Natural killer cell (primary cell): ENCODE measurements around the gene COG1. TPM values are rescaled to one million over a fixed set of nuclear protein-coding genes. Genes with fewer than 3 reads are reported as not detected.

Experiments used
- ATAC-seq, 3 donors: fragments of 150-1000 bp in 2 of 3; fragments of 200-7000 bp in 1 of 3; cut with Tn5 transposase; 1 replicate in 1 of 3; 2 replicates in 2 of 3; pipeline ENCODE4 v1.10.0; 2021; ENCODE audit warnings: mild to moderate bottlenecking in 2 of 3, moderate library complexity in 2 of 3
- DNase-seq, 2 donors: peaks; one replicate each; pipeline versions ENCODE4 v3.0.0 to v3.0.0-alpha.2; 2013 to 2021; ENCODE audit warnings: mixed read lengths in 1 of 2
- H3K27ac ChIP-seq: one replicate; pipeline ENCODE4 v1.5.1; 2013; ENCODE audit warnings: mild to moderate bottlenecking, low read length
- H3K27me3 ChIP-seq: one replicate; pipeline ENCODE4 v1.6.1; 2013; ENCODE audit warnings: low read length; ENCODE audit not compliant: control insufficient read depth, insufficient read depth
- H3K36me3 ChIP-seq: one replicate; pipeline ENCODE4 v1.6.1; 2013; ENCODE audit warnings: low read length; ENCODE audit not compliant: control insufficient read depth, insufficient read depth
- H3K4me1 ChIP-seq: one replicate; pipeline ENCODE4 v1.6.1; 2013; ENCODE audit warnings: low read length; ENCODE audit not compliant: control insufficient read depth, insufficient read depth
- H3K4me3 ChIP-seq: one replicate; pipeline ENCODE4 v1.5.1; 2013; ENCODE audit warnings: low read length
- H3K9me3 ChIP-seq: one replicate; pipeline ENCODE4 v1.6.1; 2013; ENCODE audit warnings: low read length; ENCODE audit not compliant: control insufficient read depth, insufficient read depth
- H3K27ac Mint-ChIP-seq, 2 donors: one replicate each; pipeline ENCODE4 v1.8.0; 2022; ENCODE audit warnings: mild to moderate bottlenecking in 2 of 2, mixed read lengths in 2 of 2, moderate library complexity in 1 of 2
- H3K27me3 Mint-ChIP-seq, 2 donors: one replicate each; pipeline ENCODE4 v1.8.0; 2022; ENCODE audit warnings: low read depth in 2 of 2, mixed read lengths in 2 of 2
- H3K36me3 Mint-ChIP-seq: one replicate; pipeline ENCODE4 v1.8.0; 2022; ENCODE audit warnings: mixed read lengths
- H3K4me1 Mint-ChIP-seq, 2 donors: one replicate each; pipeline ENCODE4 v1.8.0; 2022; ENCODE audit warnings: mixed read lengths in 2 of 2
- H3K4me3 Mint-ChIP-seq: one replicate; pipeline ENCODE4 v1.8.0; 2022; ENCODE audit warnings: mild to moderate bottlenecking, moderate library complexity, mixed read lengths
- H3K9me3 Mint-ChIP-seq, 2 donors: one replicate each; pipeline ENCODE4 v1.8.0; 2022; ENCODE audit warnings: mixed read lengths in 2 of 2
- CTCF ChIP-seq: fragments of 200-600 bp; IDR thresholded peaks from one replicate; pipeline ENCODE4 v1.8.0; 2022; ENCODE audit warnings: antibody characterized with exemption
- WGBS: methylation state at CpG from one replicate; pipeline ENCODE4 v1.1.7; 2013; ENCODE audit warnings: missing lambda C conversion rate; ENCODE audit not compliant: insufficient coverage; 5-methylcytosine and 5-hydroxymethylcytosine counted together
- intact Hi-C: fragments of 100-400 bp; cut with micrococcal nuclease; formaldehyde crosslinking; loops from one replicate; pipeline ENCODE4 v1.14.2; 2022
- total RNA-seq, 4 donors: library from RNA; stranded (reverse); fragments of 120-200 nt in 1 of 4; gene quantifications; one replicate each; pipeline versions ENCODE4 v1.2.3 to v1.2.4, GENCODE V29; 2013 to 2022

Gene COG1
- total RNA-seq, 3 donors from 2014 or later (not counting 1 experiment from before 2014, with no cell fraction given): 64.1 to 73.2 (median 68.3) TPM

- no peaks in the 10 kb centered on the region for H3K36me3 Mint-ChIP-seq
- peaks cover 14% of the 10 kb centered on the region for H3K4me1 ChIP-seq
- no peak overlapping the region for H3K27ac Mint-ChIP-seq
- DNase-seq (no peak), ATAC-seq (no peak)
- no peak overlapping the region for H3K4me3 Mint-ChIP-seq
- no peak overlapping the region for H3K27ac ChIP-seq
- H3K9me3 ChIP-seq: no peaks in the 10 kb centered on the region
- no peaks in the 10 kb centered on the region for H3K36me3 ChIP-seq
- intact Hi-C loops: no loop called here
- no peak overlapping the region for H3K4me3 ChIP-seq
- WGBS: 94% methylated on average over 5 of the region's 5 CpGs
- peaks cover 0 to 13% of the 10 kb centered on the region in 2 donors for H3K4me1 Mint-ChIP-seq
- no peaks in the 10 kb centered on the region for H3K9me3 Mint-ChIP-seq
- no peak for TF ChIP-seq CTCF
- peaks cover 25 to 47% of the 10 kb centered on the region in 2 donors for H3K27me3 Mint-ChIP-seq
- peaks cover 15% of the 10 kb centered on the region for H3K27me3 ChIP-seq
Measured at GRCh38 chr17:73170324-73170723, 22.5 kb upstream of the COG1 start.

GRCh38 chr17:73172252-73172651, 20.6 kb upstream of the COG1 start:
- Histone ChIP-seq H3K4me3 (no peak overlapping the region), H3K9me3 (no peaks in the 10 kb centered on the region), H3K27ac (no peak overlapping the region), H3K36me3 (no peaks in the 10 kb centered on the region), H3K4me1 (no peaks in the 10 kb centered on the region), H3K27me3 (peaks cover 3% of the 10 kb centered on the region)
- ATAC-seq (no peak), DNase-seq (no peak)
- Mint-ChIP-seq H3K36me3 (no peaks in the 10 kb centered on the region), H3K27me3 (peaks cover 11 to 32% of the 10 kb centered on the region in 2 donors), H3K4me1 (no peaks in the 10 kb centered on the region), H3K4me3 (no peak overlapping the region), H3K27ac (no peak overlapping the region), H3K9me3 (no peaks in the 10 kb centered on the region)
- TF ChIP-seq CTCF: no peak
- intact Hi-C loops: no loop called here
- WGBS: 97% methylated on average over 3 of the region's 3 CpGs

- Mint-ChIP-seq H3K27me3 (peaks cover 3 to 14% of the 10 kb centered on the region in 2 donors), H3K9me3 (no peaks in the 10 kb centered on the region), H3K36me3 (no peaks in the 10 kb centered on the region), H3K4me3 (no peak overlapping the region), H3K27ac (no peak overlapping the region), H3K4me1 (no peaks in the 10 kb centered on the region)
- no peaks in the 10 kb centered on the region for H3K4me1 ChIP-seq
- H3K4me3 ChIP-seq: no peak overlapping the region
- DNase-seq: no peak
- ATAC-seq: no peak
- H3K9me3 ChIP-seq: no peaks in the 10 kb centered on the region
- H3K27me3 ChIP-seq: no peaks in the 10 kb centered on the region
- TF ChIP-seq CTCF: no peak
- H3K36me3 ChIP-seq: no peaks in the 10 kb centered on the region
- H3K27ac ChIP-seq: no peak overlapping the region
- intact Hi-C loops: no loop called here
- WGBS: 98% methylated on average over 7 of the region's 7 CpGs
Measured at GRCh38 chr17:73174126-73174525, 18.7 kb upstream of the COG1 start.

- DNase-seq: no peak
Measured at GRCh38 chr17:73175962-73176565, 16.8 kb upstream of the COG1 start.

More at GRCh38 chr17:73175962-73176565, 16.8 kb upstream of the COG1 start:
- Mint-ChIP-seq H3K27ac (no peak overlapping the region), H3K4me1 (no peaks in the 10 kb centered on the region), H3K27me3 (no peaks in the 10 kb centered on the region), H3K4me3 (no peak overlapping the region), H3K9me3 (no peaks in the 10 kb centered on the region), H3K36me3 (no peaks in the 10 kb centered on the region)
- Histone ChIP-seq H3K27me3 (no peaks in the 10 kb centered on the region), H3K4me1 (no peaks in the 10 kb centered on the region), H3K9me3 (no peaks in the 10 kb centered on the region), H3K27ac (no peak overlapping the region), H3K4me3 (no peak overlapping the region), H3K36me3 (no peaks in the 10 kb centered on the region)
- WGBS: 93% methylated on average over 10 of the region's 10 CpGs
- intact Hi-C loops: no loop called here
- ATAC-seq: no peak
- TF ChIP-seq CTCF: no peak
